Measurements from ENCODE around the gene CHN1. TPM values are rescaled to one million over a fixed set of nuclear protein-coding genes. Genes with fewer than 3 reads are reported as not detected.

The CHN1 gene
- total RNA-seq, 1 donor from 2014 or later = 30.6 TPM

DNA sequence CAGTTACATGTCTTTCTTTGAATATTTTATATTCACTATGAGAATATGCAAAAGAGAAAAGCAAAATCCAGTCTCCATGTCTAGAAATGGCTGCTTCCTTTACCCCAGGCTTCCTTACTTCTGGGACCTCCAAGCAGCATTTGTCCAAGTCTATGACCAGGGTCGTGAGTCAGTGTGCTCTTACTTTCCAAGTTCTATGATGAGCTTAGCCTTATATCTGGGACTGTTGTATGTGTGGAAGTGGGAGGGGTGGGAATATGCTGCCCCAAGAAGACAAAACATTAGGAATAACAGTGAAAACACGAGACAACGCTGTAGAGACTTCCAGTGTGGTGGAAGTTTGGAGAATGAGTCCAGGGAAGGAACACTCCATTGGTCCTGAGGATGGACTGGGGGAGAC is 219.7 kb downstream of the CHN1 start:
- no peak overlapping the region for H3K27ac ChIP-seq
- no peak for DNase-seq

GRCh38 chr2:174784909-174785308 is 220.3 kb downstream of the CHN1 start:
- DNase-seq = no peak
- ATAC-seq = no peak
- no peak for TF ChIP-seq CTCF (IDR thresholded peaks at IDR 0.05)

More for the DNA sequence above, 219.7 kb downstream of the CHN1 start:
- Histone ChIP-seq H3K4me3 (no peak overlapping the region), H3K27me3 (no peaks in the 10 kb centered on the region), H3K4me1 (peaks cover 6% of the 10 kb centered on the region), H3K9me3 (no peaks in the 10 kb centered on the region), H3K36me3 (no peaks in the 10 kb centered on the region)
- no peak for TF ChIP-seq CTCF (IDR thresholded peaks at IDR 0.05)
- ATAC-seq = no peak
- intact Hi-C loops (cut with DNase I) = no loop called here

GRCh38 chr2:174784316-174784715 is 220.9 kb downstream of the CHN1 start:
- no peak for ATAC-seq
- H3K27ac ChIP-seq = no peak overlapping the region
- H3K36me3 ChIP-seq = no peaks in the 10 kb centered on the region
- H3K4me1 ChIP-seq = peaks cover 6% of the 10 kb centered on the region
- no peaks in the 10 kb centered on the region for H3K27me3 ChIP-seq
- no peaks in the 10 kb centered on the region for H3K9me3 ChIP-seq
- no peak for TF ChIP-seq CTCF (IDR thresholded peaks at IDR 0.05)
- no peak overlapping the region for H3K4me3 ChIP-seq
- intact Hi-C loops (cut with DNase I) = no loop called here
- no peak for DNase-seq

More at GRCh38 chr2:174784909-174785308, 220.3 kb downstream of the CHN1 start:
- H3K36me3 ChIP-seq = no peaks in the 10 kb centered on the region
- no peaks in the 10 kb centered on the region for H3K9me3 ChIP-seq
- H3K4me3 ChIP-seq = no peak overlapping the region
- H3K27me3 ChIP-seq = no peaks in the 10 kb centered on the region
- intact Hi-C loops (cut with DNase I) = no loop called here
- H3K27ac ChIP-seq = no peak overlapping the region
- H3K4me1 ChIP-seq = peaks cover 6% of the 10 kb centered on the region

DNA sequence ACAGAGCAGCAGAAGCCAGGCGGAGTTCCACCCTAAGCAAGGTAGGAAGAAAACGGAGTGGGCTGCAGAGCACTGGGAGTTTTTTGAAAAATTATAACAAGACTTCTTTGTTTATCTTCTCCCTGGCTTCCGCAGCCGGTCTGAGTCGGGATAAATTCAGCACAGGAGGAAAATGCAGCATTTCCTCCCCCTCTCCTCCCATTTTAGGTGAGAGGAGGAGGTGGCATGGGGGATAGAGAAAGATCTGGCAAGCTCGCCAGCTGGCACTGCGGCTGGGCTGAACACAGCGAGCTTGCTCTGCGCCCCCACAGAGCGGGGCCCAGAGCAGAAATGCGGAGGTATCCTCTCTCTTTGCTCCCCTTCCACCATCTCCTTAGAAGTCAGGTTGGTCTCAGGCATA is 223.2 kb downstream of the CHN1 start:
- no peak for TF ChIP-seq CTCF (IDR thresholded peaks at IDR 0.05)
- intact Hi-C loops (cut with DNase I) = no loop called here
- Histone ChIP-seq H3K36me3 (no peaks in the 10 kb centered on the region), H3K4me3 (no peak overlapping the region), H3K4me1 (peaks cover 5% of the 10 kb centered on the region), H3K9me3 (no peaks in the 10 kb centered on the region), H3K27ac (no peak overlapping the region), H3K27me3 (no peaks in the 10 kb centered on the region)
- no peak for DNase-seq
- no peak for ATAC-seq

DNA sequence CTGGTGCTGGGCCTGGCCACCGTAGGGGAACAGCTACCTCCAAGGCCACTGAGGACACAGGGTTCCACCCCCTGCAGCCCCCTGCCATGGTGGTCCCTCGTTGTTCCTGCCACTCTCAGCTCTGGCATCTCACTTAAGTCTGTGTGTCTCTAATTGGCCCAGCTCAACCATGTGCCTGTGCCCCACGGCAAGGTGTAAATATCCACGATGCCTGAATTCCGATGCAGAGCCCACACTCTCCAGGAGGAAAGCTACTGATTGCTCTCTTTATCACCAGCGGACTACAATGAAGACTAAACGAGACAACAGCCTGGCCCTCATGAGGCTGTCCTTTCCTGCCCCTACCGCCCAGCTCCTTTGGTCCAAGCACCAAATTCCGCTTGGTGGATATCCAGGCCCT is 223.9 kb downstream of the CHN1 start:
- no peak for ATAC-seq
- no peak for TF ChIP-seq CTCF (IDR thresholded peaks at IDR 0.05)
- Histone ChIP-seq H3K4me3 (no peak overlapping the region), H3K27me3 (no peaks in the 10 kb centered on the region), H3K27ac (no peak overlapping the region), H3K36me3 (no peaks in the 10 kb centered on the region), H3K4me1 (peaks cover 5% of the 10 kb centered on the region), H3K9me3 (no peaks in the 10 kb centered on the region)
- DNase-seq = no peak
- intact Hi-C loops (cut with DNase I) = no loop called here

DNA sequence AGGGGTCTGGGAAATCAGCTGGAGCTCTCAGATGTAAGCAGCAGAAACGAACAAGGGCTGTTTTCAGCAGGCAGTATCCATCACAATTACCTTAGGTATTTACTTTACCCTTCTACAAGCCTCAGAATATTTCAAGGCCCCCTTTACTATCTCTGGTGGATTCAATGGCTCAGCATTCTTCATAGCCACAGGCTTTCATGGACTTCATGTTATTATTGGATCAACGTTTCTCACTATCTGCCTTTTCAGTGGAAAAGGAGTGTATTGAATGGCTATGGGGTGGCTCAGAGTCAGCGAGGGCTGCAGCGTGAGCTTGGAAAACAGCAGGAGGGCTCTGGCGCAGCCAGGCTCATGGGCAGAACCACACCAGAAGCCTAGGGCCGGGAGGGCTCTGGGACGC is 224.3 kb downstream of the CHN1 start:
- Histone ChIP-seq H3K4me3 (no peak overlapping the region), H3K27ac (no peak overlapping the region), H3K9me3 (no peaks in the 10 kb centered on the region), H3K27me3 (no peaks in the 10 kb centered on the region), H3K4me1 (peaks cover 5% of the 10 kb centered on the region), H3K36me3 (no peaks in the 10 kb centered on the region)
- intact Hi-C loops (cut with DNase I) = no loop called here
- DNase-seq (no peak), ATAC-seq (no peak)
- TF ChIP-seq CTCF (IDR thresholded peaks at IDR 0.05) = no peak
